Gastrocnemius medialis (tissue), 4 donors: ENCODE data around the gene CCT5.

Experiments used
- POLR2A ChIP-seq, 2 donors: fragments of 450-650 bp; IDR thresholded peaks; one replicate each; pipeline ENCODE4 v1.6.1; 2017; ENCODE audit warnings: antibody characterized with exemption in 2 of 2, mild to moderate bottlenecking in 2 of 2, moderate library complexity in 2 of 2
- TF ChIP-seq, protein P1 (sequence below), 5 experiments: fragments of 450-650 bp in 3 of 5; fragments of 200-600 bp in 2 of 5; sonication (generic) in 2 of 5; IDR thresholded peaks in 4 of 5; conservative IDR thresholded peaks in 1 of 5; 1 replicate in 4 of 5; 2 replicates in 1 of 5; pipeline ENCODE4 v1.5.1; 2016 to 2019; ENCODE audit warnings: antibody characterized with exemption in 5 of 5, mild to moderate bottlenecking in 3 of 5, moderate library complexity in 3 of 5

GRCh38 chr5:10278658-10279279 is 28.7 kb downstream of the CCT5 start:
- TF ChIP-seq, protein P1, sequence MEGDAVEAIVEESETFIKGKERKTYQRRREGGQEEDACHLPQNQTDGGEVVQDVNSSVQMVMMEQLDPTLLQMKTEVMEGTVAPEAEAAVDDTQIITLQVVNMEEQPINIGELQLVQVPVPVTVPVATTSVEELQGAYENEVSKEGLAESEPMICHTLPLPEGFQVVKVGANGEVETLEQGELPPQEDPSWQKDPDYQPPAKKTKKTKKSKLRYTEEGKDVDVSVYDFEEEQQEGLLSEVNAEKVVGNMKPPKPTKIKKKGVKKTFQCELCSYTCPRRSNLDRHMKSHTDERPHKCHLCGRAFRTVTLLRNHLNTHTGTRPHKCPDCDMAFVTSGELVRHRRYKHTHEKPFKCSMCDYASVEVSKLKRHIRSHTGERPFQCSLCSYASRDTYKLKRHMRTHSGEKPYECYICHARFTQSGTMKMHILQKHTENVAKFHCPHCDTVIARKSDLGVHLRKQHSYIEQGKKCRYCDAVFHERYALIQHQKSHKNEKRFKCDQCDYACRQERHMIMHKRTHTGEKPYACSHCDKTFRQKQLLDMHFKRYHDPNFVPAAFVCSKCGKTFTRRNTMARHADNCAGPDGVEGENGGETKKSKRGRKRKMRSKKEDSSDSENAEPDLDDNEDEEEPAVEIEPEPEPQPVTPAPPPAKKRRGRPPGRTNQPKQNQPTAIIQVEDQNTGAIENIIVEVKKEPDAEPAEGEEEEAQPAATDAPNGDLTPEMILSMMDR (IDR thresholded peaks at IDR 0.05 in 4 of 5, conservative IDR thresholded peaks at IDR 0.05 in 1 of 5), result no peak
- TF ChIP-seq POLR2A (IDR thresholded peaks at IDR 0.05), result no peak
